Stimulated activated effector memory CD8-positive, alpha-beta T cell treated with anti-CD3 and anti-CD28 coated beads, Interleukin-12 subunit alpha, Interleukin-12 subunit beta, amount 100 ng/mL, for 72 hours (primary cell): ENCODE measurements around the gene PKNOX1.
"Not testable (repeated sequence)": the region's sequence is repeated elsewhere in the genome, so short reads cannot be mapped to it uniquely, and the experiment has no call there.

ENCODE experiments used
- ATAC-seq: fragments of 150-1000 bp; cut with Tn5 transposase; 2 replicates; pipeline ENCODE4 v1.10.0; 2021
- DNase-seq, 2 donors: peaks; one replicate each; pipeline ENCODE4 v3.0.0; 2021 to 2022; ENCODE audit warnings: low spot score in 2 of 2
- H3K27ac Mint-ChIP-seq: one replicate; pipeline ENCODE4 v1.8.0; 2022; ENCODE audit warnings: mild to moderate bottlenecking, mixed read lengths
- H3K36me3 Mint-ChIP-seq: one replicate; pipeline ENCODE4 v1.8.0; 2022; ENCODE audit warnings: mild to moderate bottlenecking, mixed read lengths
- H3K4me1 Mint-ChIP-seq: one replicate; pipeline ENCODE4 v1.8.0; 2022; ENCODE audit warnings: mixed read lengths
- H3K4me3 Mint-ChIP-seq: one replicate; pipeline ENCODE4 v1.8.0; 2022; ENCODE audit warnings: mild to moderate bottlenecking, mixed read lengths
- H3K9me3 Mint-ChIP-seq: one replicate; pipeline ENCODE4 v1.8.0; 2022; ENCODE audit warnings: mixed read lengths

PKNOX1 gene

DNA sequence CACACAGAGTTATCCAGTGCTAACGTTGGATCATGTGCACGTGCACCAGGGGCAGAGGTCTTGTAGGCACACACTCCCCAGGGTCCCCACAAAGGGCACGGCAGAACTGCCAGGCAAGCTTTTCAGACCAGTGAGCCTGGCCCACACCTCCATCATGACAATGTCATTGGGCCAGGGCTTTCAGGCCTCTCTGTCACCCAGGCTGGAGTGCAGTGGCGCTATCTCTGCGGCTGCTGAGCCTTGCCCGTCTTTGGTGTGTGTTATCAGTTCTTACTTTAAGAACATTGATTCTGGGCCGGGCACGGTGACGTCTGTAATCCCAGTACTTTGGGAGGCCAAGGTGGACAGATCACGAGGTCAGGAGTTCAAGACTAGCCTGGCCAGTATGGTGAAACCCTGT lies 44.2 kb downstream of the PKNOX1 start:
- Mint-ChIP-seq H3K36me3 (peaks cover 85% of the 10 kb centered on the region), H3K4me1 (no peaks in the 10 kb centered on the region), H3K27ac (no peak overlapping the region), H3K9me3 (no peaks in the 10 kb centered on the region), H3K4me3 (no peak overlapping the region)
- DNase-seq: no peak
- no peak for ATAC-seq

DNA sequence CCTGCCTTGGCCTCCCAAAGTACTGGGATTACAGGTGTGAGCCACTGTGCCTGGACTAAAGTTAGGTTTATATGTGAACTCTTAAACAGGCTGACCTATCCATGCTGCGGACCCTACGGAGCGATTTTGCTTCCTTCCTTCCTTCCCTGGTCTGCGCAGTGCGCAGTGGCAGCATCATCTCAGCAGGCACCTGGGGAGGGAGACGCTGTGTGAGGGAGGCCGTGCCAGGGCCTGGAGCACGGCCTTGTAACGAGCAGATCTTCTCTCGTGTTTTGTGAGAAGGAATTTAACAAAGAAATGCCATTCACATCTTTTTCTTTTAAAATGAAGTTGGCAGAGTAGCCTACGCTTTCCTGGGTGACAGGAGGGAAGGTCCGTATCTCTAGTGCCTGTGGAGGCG lies 45.8 kb downstream of the PKNOX1 start:
- no peak overlapping the region for H3K27ac Mint-ChIP-seq
- no peak overlapping the region for H3K4me3 Mint-ChIP-seq
- no peak for DNase-seq
- ATAC-seq: no peak
- peaks cover 84% of the 10 kb centered on the region for H3K36me3 Mint-ChIP-seq
- no peaks in the 10 kb centered on the region for H3K9me3 Mint-ChIP-seq
- no peaks in the 10 kb centered on the region for H3K4me1 Mint-ChIP-seq

DNA sequence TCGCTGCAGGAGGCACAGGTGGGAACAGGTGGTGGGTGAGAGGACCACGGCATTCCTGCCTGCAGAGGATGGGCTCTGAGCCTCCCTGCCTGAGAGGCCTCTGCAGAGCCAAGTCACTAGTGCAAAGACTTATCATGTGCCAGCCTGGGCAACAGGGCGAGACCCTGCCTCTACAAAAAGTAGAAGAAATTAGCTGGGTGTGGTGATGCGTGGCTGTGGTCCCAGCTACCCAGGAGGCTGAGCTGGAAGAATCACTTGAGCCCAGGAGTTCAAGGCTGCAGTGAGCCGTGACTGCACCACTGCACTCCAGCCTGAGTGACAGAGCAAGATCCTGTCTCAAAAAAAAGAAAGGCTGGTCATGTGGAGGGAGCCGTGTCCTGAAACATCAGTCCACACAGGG lies 46.4 kb downstream of the PKNOX1 start:
- no peak for ATAC-seq
- no peak for DNase-seq
- H3K9me3 Mint-ChIP-seq: no peaks in the 10 kb centered on the region

DNA sequence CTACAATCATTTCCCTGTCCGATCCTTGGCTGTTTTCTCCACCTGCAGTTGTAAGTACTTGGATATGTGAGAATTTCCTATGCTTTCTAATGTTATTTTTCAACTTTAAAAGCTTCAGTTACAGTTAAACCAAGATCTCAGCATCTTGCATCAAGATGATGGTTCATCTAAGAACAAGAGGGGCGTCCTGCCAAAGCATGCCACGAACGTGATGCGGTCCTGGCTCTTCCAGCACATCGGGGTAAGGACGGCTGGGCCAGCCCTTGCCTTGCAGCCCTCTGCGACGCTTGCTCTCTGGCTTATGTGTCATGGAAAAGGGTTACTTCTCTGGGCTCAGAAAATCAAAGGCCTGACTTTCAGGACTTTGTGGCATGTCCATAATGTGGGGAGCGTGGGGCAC lies 46.8 kb downstream of the PKNOX1 start:
- peaks cover 81% of the 10 kb centered on the region for H3K36me3 Mint-ChIP-seq
- H3K4me3 Mint-ChIP-seq: no peak overlapping the region
- DNase-seq (no peak), ATAC-seq (no peak)
- H3K27ac Mint-ChIP-seq: peak overlapping the region; percentile 76
- H3K4me1 Mint-ChIP-seq: no peaks in the 10 kb centered on the region
- H3K9me3 Mint-ChIP-seq: no peaks in the 10 kb centered on the region

More for the DNA sequence above, 46.4 kb downstream of the PKNOX1 start:
- H3K4me1 Mint-ChIP-seq: no peaks in the 10 kb centered on the region
- peaks cover 84% of the 10 kb centered on the region for H3K36me3 Mint-ChIP-seq
- H3K4me3 Mint-ChIP-seq: no peak overlapping the region
- H3K27ac Mint-ChIP-seq: no peak overlapping the region

DNA sequence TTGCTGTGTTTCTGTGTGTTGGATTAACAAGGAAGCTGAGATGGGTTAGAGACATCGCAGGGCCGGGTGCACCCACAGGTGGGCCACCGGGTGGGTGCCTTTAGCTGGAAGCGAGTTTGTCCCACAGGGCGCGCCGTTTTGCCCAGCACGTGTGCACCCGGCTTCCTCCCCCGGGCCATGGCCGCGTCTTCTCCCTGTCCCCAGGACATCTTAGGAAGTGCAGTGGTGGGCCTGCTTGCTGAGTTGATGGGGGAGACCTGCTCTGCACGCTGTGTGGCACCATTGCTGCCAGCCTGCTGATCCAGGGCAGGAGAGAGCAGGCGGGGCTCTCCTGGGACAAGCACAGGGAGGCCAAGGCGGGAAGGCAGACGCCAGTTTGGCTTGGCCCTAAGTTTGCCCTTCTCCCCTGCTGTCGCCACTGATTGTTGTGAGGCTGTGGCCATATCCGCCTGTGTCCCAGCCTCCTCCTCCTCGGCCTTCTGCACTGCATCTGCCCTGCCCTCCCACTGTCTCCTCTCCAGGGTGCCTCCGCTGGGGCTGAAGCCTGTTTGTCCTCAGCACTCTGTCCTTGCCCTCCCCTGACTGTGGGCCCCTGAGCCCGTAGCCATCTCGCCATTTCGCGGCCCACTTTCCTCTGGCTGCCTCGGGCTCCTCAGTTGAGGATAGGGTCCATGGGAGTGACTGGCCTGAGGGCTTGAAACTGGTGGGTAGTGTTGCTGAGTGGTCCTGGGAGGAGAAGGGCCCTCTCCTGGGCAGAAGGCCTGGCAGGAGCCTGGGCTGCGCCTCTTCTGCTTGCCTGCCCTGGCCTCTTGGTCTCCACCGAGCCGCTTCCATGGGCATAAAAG lies 47.6 kb downstream of the PKNOX1 start:
- ATAC-seq: no peak
- no peaks in the 10 kb centered on the region for H3K9me3 Mint-ChIP-seq
- H3K27ac Mint-ChIP-seq: peak overlapping the region; percentile 76
- H3K4me3 Mint-ChIP-seq: no peak overlapping the region
- no peak for DNase-seq
- peaks cover 73% of the 10 kb centered on the region for H3K36me3 Mint-ChIP-seq
- H3K4me1 Mint-ChIP-seq: no peaks in the 10 kb centered on the region

DNA sequence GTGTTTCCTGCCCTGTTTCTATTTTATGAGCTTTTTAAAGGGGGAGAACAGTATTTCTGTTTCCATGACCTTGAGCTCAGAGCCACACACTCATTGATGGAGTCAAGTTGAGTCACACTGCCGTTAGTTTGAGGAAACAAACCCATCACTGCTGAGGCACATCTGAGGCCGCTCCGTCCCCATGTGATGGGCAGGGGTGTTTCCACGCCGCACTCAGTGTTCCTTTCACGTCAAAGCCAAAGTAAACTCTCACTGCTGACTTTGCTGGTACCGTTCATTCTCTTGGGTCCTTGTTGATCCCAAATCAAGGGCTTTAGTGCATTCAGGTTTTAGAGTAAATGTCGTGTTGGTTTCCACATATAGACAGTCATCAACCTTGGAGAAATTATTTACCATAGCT lies 48.8 kb downstream of the PKNOX1 start:
- no peak for ATAC-seq
- Mint-ChIP-seq H3K4me3 (no peak overlapping the region), H3K36me3 (peaks cover 66% of the 10 kb centered on the region), H3K4me1 (no peaks in the 10 kb centered on the region), H3K9me3 (no peaks in the 10 kb centered on the region), H3K27ac (no peak overlapping the region)
- no peak for DNase-seq

DNA sequence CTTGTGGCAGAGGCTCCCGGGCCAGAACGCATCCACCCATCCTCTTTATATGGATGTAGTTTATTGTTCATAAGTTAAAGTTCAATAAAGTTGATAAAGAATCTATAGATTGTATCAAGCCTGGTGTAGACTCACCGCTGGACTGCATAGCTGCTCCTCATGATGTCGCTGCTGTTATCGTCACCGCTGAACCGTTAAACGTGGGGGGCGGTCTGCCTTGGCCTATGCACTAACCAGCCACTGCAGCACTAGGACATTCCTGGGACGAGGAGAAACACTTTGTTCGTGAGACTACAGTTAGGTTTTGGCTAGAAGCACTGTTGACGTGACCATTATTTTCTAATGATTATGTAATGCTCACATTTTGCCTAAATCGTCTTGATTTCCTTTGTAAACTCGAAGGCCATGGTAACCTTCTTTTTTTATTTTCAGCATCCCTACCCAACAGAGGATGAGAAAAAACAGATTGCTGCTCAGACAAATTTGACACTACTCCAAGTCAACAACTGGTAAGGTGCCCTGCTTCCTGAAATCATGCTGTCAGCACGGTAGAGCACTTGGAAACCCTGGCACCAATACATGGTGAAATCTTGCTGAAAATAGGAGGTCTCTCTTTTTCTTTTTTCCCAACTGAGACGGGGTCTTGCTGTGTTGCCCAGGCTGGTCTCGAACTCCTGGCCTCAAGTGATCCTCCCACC lies 50.2 kb downstream of the PKNOX1 start:
- DNase-seq (no peak), ATAC-seq (no peak)
- no peaks in the 10 kb centered on the region for H3K4me1 Mint-ChIP-seq
- no peak overlapping the region for H3K4me3 Mint-ChIP-seq
- peaks cover 66% of the 10 kb centered on the region for H3K36me3 Mint-ChIP-seq
- H3K27ac Mint-ChIP-seq: no peak overlapping the region
- H3K9me3 Mint-ChIP-seq: no peaks in the 10 kb centered on the region

DNA sequence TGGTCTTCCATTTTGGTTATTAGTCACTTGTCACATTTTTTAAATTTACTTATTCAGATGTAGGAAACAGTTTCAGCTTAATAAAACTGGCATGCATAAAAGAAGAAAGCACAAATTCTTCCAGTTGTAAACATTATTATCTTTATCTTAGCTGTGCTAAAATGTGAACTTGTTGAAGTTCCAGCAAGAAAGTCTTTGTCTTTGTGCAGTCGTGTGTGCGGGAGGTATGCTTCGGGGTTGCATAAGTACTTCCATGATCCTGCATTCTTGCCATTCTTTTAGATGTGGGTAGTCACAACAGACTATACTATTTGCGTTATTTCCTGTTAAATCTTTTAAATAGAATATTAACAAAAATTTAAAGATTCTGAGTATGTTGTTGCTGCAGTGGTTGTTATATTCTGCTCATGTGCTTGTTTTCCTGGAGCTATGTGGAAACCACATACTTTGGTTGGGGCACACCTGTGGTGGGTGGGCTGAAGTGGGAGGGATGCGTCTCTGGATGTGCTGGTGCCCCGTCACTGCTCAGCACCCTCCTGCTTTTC lies 51.3 kb downstream of the PKNOX1 start:
- DNase-seq: no peak
- ATAC-seq: no peak
- H3K4me3 Mint-ChIP-seq: no peak overlapping the region
- no peaks in the 10 kb centered on the region for H3K4me1 Mint-ChIP-seq
- peaks cover 66% of the 10 kb centered on the region for H3K36me3 Mint-ChIP-seq
- no peak overlapping the region for H3K27ac Mint-ChIP-seq
- no peaks in the 10 kb centered on the region for H3K9me3 Mint-ChIP-seq

DNA sequence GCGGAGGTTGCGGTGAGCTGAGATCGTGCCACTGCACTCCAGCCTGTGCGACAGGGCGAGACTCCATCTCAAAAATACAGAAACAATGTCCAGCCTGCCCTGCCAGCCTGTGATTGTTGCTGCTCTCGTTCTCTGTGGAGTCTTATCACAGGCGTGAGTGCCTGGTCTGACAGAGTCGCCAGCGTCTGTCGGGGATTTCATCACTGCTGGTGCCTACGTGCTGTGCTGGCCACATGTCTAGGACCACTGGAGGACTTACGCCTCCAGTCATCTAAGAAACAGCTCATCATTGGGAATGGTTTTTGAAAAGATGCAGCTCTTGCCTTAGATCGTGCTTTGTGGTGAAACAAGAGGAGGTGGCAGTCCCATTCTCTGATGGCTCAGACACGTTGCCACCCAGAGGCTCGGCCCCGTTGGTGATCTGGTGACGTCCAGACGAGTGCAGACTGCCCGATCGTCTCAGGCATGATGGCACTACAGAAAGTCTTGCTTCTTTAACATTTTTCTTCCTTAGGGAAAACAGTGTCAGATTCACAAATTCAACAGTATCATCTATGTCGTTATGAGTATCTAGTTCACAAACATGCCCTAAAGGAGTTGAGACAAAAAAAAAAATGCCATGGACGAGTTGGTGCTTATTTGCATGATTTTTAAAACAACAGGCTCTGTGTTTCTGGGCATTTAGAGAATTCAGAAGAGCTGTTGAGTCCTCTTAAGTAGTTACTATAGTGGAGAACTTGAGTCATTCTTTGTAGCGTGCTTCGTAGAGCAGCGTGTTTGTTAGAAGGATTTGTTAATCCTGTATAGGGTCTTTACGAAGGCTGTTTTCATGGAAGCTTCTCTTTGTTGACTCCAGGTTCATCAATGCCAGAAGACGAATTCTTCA lies 53.7 kb downstream of the PKNOX1 start:
- DNase-seq: no peak
- Mint-ChIP-seq H3K4me3 (no peak overlapping the region), H3K4me1 (no peaks in the 10 kb centered on the region)

DNA sequence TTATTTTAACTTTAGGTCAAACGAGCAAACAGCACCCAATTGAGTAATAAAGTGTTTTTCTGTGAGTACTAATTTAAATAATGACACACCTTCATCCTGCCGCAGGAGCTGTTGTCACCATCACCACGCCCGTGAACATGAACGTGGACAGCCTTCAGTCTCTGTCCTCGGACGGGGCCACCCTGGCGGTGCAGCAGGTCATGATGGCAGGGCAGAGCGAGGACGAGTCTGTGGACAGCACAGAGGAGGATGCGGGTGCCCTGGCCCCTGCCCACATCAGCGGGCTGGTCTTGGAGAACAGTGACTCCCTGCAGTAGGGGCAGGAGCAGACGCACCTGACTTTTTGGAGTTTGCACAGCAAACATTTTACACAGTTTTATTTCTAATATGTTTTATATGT lies 55.4 kb downstream of the PKNOX1 start:
- DNase-seq (no peak), ATAC-seq (no peak)
- Mint-ChIP-seq H3K9me3 (no peaks in the 10 kb centered on the region), H3K4me1 (no peaks in the 10 kb centered on the region), H3K27ac (no peak overlapping the region), H3K4me3 (no peak overlapping the region), H3K36me3 (peaks cover 67% of the 10 kb centered on the region)

More for the DNA sequence above, 53.7 kb downstream of the PKNOX1 start:
- Mint-ChIP-seq H3K9me3 (no peaks in the 10 kb centered on the region), H3K36me3 (peaks cover 81% of the 10 kb centered on the region), H3K27ac (no peak overlapping the region)
- ATAC-seq: no peak

DNA sequence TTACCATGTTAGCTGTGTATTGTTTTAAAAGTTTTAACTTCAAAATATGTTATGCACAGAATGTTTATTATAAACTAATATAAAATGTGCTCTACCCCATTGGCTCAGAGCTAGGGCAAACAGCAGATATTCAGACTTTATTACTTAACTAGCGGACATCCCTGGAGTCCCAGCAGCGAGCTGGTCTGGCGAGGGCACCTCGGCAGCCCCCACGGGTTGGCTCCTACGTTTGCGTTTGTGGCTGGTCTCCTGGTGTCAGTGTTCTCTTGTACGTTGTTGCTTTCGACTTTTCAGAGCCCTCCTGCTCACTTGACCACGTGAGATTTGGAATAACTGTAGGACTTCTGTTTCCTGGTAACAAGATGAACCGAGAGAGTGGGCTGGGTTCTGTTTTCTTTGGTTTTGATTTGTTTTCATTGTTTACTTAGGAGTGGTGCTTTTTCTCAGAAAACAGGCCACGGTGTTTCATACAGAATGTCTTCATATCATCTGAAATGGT lies 56.8 kb downstream of the PKNOX1 start:
- no peak for DNase-seq
- no peaks in the 10 kb centered on the region for H3K4me1 Mint-ChIP-seq
- peaks cover 61% of the 10 kb centered on the region for H3K36me3 Mint-ChIP-seq
- no peak for ATAC-seq
- H3K9me3 Mint-ChIP-seq: no peaks in the 10 kb centered on the region
- H3K4me3 Mint-ChIP-seq: no peak overlapping the region
- H3K27ac Mint-ChIP-seq: no peak overlapping the region

DNA sequence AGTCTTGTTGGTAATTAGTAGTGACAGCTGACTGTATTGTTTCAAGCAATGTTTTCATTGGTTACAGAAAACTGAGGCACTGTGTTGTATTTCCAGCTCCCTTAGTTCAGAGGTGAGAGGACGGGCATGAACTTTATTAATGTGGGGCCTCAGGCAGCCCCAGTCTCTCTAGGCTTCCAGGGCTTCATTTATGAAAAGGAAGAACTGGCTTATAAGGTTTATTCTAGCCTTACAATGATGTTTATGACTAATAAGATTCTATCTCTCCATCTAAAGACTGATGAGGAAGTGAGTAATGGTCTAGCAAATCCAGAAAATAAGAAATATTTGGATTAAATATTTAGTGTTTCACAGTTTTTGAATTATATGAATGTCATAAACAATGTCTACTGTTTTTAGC lies 59.7 kb downstream of the PKNOX1 start:
- ATAC-seq (no peak), DNase-seq (no peak)
- H3K27ac Mint-ChIP-seq: no peak overlapping the region
- peaks cover 46% of the 10 kb centered on the region for H3K36me3 Mint-ChIP-seq
- no peaks in the 10 kb centered on the region for H3K4me1 Mint-ChIP-seq
- no peak overlapping the region for H3K4me3 Mint-ChIP-seq
- H3K9me3 Mint-ChIP-seq: no peaks in the 10 kb centered on the region

DNA sequence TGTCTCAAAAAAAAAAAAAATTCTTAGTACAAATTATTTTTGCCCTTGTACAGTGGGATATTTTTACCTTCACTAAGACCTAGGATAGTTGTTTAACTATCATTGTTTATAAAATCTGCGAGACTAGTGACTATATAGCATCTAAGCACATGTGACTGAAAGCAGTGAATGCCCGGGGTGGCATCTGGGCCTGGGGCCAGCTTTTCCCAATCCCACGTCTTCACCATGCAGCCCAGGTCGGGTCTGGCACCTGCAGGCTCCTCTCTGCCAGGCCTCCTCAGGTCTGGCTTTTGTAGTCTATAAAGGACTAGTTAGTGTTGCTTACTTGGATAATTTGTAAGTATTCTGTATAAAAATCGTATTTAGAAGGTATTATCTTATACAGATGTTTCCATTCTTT lies 60.5 kb downstream of the PKNOX1 start:
- ATAC-seq: no peak
- peaks cover 39% of the 10 kb centered on the region for H3K36me3 Mint-ChIP-seq
- no peak overlapping the region for H3K27ac Mint-ChIP-seq
- H3K4me1 Mint-ChIP-seq: no peaks in the 10 kb centered on the region
- no peak overlapping the region for H3K4me3 Mint-ChIP-seq
- DNase-seq: no peak
- H3K9me3 Mint-ChIP-seq: no peaks in the 10 kb centered on the region

DNA sequence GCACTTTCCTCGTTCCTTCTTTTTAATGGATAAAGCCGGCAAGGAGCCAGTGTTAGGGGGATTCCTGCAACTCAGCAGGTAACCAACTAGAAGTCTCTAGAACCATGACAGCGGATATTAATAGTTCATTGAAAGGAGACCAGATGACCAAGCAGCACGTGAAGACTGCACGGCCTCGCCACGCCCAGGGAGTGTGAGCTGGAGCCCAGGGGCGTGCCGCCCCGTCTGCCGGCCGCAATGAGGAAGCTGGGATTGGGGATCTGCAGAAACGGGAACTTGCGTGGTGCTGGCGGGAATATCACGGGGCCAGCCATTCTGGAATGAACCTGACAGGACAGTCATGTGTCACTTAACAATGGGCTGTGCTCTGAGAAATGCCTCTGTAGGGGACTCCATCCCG lies 62.5 kb downstream of the PKNOX1 start:
- not testable (repeated sequence) for H3K9me3 Mint-ChIP-seq, H3K27ac Mint-ChIP-seq, DNase-seq, H3K4me3 Mint-ChIP-seq, H3K4me1 Mint-ChIP-seq, ATAC-seq
- H3K36me3 Mint-ChIP-seq: peaks cover 18% of the 10 kb centered on the region
